Measurements from ENCODE around the gene SMARCC2. TPM values are rescaled to one million over a fixed set of nuclear protein-coding genes. Genes with fewer than 3 reads are reported as not detected.
A peak's percentile ranks its signal among the peaks of the same experiment; 100 is the strongest.

The SMARCC2 gene
- total and polyA plus RNA-seq, 9 of the 15 experiments (the other 6 are each of a cell fraction or from before 2014, with no cell fraction given), result 11.9 to 86.0 (median 36.6) TPM

DNA sequence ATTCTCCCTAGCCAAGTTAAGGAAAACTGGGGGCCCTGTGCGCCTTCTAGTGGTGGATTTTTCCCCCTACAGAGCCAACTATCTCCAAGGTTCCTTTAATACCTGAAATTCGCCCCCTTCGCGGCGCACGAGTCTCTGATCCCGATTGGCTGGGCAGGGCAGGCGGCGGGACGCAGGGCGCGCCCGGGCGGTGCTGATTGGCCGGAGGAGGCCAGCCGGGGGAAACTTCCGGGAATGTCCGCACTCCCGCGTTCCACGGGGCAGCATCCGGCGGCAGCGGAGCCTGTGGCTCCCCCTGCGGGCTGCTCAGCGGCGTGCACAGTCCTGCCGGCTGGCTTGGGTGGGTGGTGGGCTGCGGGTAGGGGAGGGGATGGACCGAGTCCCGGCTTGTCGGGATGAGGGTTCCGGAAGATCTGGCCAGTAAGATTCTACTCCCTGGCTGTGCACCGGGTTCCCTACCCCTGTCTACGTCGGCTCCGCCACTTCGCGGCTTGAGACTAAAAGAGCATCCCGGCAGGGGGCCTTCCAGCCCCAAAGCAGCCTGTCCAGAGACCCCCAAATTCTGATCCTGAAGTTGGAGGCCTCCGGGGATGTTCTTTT, 34.9 kb upstream of the SMARCC2 start, which contains the start of gene NABP2 (continued):
- TF ChIP-seq ZBTB40 (IDR thresholded peaks at IDR 0.05) (peak; percentile 93), ZBTB40 (CRISPR knock-in tag; IDR thresholded peaks at IDR 0.05) (no peak), ESRRA (IDR thresholded peaks at IDR 0.05; ENCODE audit: borderline replicate concordance, low read depth) (peak; percentile 71), NKRF (IDR thresholded peaks at IDR 0.05; ENCODE audit: borderline replicate concordance) (no peak; the same call in 1 of the 2 replicates), HCFC1 (IDR thresholded peaks at IDR 0.05; ENCODE audit: low read depth, low read length) (peak; percentile 71), PCBP2 (IDR thresholded peaks at IDR 0.05; ENCODE audit: low read depth, low read length, poor library complexity, severe bottlenecking) (no peak)

All from K562 (cell line).